IMR-90 (cell line): ENCODE results near the gene HMCN1. TPM values are rescaled to one million over a fixed set of nuclear protein-coding genes. Genes with fewer than 3 reads are reported as not detected.
A peak's percentile ranks its signal among the peaks of the same experiment; 100 is the strongest.

ENCODE experiments used
- ATAC-seq: fragments of 200-7000 bp; cut with Tn5 transposase; 2 replicates; pipeline ENCODE4 v1.9.1; 2020; ENCODE audit warnings: low read depth, mild to moderate bottlenecking, moderate library complexity
- BruUV-seq: library from RNA; stranded (reverse); fragments of 400-500 nt; replicated peaks from 2 replicates; lab custom pipeline; 2021; lab: Mats Ljungman, UMichigan
- CTCF ChIA-PET: fragments of 300-600 bp; formaldehyde crosslinking; extraction: SDS; loops from one replicate; lab custom pipeline; 2021; ENCODE audit warnings: antibody characterized with exemption; lab: Yijun Ruan, JAX
- POLR2A ChIA-PET: fragments of 300-600 bp; sonication (Branson Sonifier 250); formaldehyde crosslinking; loops from one replicate; lab custom pipeline; 2022; ENCODE audit warnings: antibody characterized with exemption; ENCODE audit not compliant: unreplicated experiment; lab: Charles Lee
- DNase-seq: peaks from one replicate; pipeline ENCODE4 v3.0.0; 2013
- H2AFZ ChIP-seq: replicated peaks from 2 replicates; pipeline ENCODE3; 2013; ENCODE audit warnings: low read length, mild to moderate bottlenecking; ENCODE audit not compliant: poor library complexity
- H2AK5ac ChIP-seq: 2 replicates; pipeline ENCODE4 v1.6.1; 2013; ENCODE audit warnings: low read depth, low read length, inconsistent platforms
- H2AK9ac ChIP-seq: replicated peaks from 2 replicates; pipeline ENCODE3; 2013; ENCODE audit warnings: mild to moderate bottlenecking, low read depth, low read length, moderate library complexity; ENCODE audit not compliant: poor library complexity
- H2BK120ac ChIP-seq: 2 replicates; pipeline ENCODE4 v1.6.1; 2013; ENCODE audit warnings: low read depth, low read length, inconsistent platforms
- H2BK15ac ChIP-seq: 3 replicates; pipeline ENCODE4 v1.6.1; 2013; ENCODE audit warnings: low read depth, low read length, inconsistent platforms
- H2BK20ac ChIP-seq: 2 replicates; pipeline ENCODE4 v1.6.1; 2013; ENCODE audit warnings: low read depth, mild to moderate bottlenecking, inconsistent platforms, low read length, moderate library complexity
- H2BK5ac ChIP-seq: 2 replicates; pipeline ENCODE4 v1.6.1; 2013; ENCODE audit warnings: mild to moderate bottlenecking, low read depth, low read length, inconsistent platforms; ENCODE audit not compliant: poor library complexity, severe bottlenecking
- H3K14ac ChIP-seq: replicated peaks from 2 replicates; pipeline ENCODE4 v1.6.1; 2013; ENCODE audit warnings: low read depth, low read length, inconsistent platforms
- H3K18ac ChIP-seq: 2 replicates; pipeline ENCODE4 v1.6.1; 2013; ENCODE audit warnings: low read depth, low read length, control low read depth
- H3K23ac ChIP-seq: 2 replicates; pipeline ENCODE4 v1.6.1; 2013; ENCODE audit warnings: low read depth, low read length, inconsistent platforms
- H3K27ac ChIP-seq: 2 replicates; pipeline ENCODE4 v1.5.1; 2013; ENCODE audit warnings: mild to moderate bottlenecking, control low read depth, low read length; ENCODE audit not compliant: insufficient read depth
- H3K27me3 ChIP-seq: 2 replicates; pipeline ENCODE4 v1.6.1; 2013; ENCODE audit warnings: low read length; ENCODE audit not compliant: control insufficient read depth, insufficient read depth
- H3K36me3 ChIP-seq: 2 replicates; pipeline ENCODE4 v1.6.1; 2013; ENCODE audit warnings: low read length, mixed read lengths; ENCODE audit not compliant: control insufficient read depth, insufficient read depth
- H3K4ac ChIP-seq: 2 replicates; pipeline ENCODE4 v1.6.1; 2013; ENCODE audit warnings: low read depth, low read length, inconsistent platforms
- H3K4me1 ChIP-seq: 2 replicates; pipeline ENCODE4 v1.6.1; 2013; ENCODE audit warnings: low read length, mixed read lengths; ENCODE audit not compliant: control insufficient read depth, insufficient read depth
- H3K4me2 ChIP-seq: 2 replicates; pipeline ENCODE4 v1.6.1; 2013; ENCODE audit warnings: low read depth, mild to moderate bottlenecking, control low read depth, low read length, moderate library complexity
- H3K4me3 ChIP-seq: 2 replicates; pipeline ENCODE4 v1.5.1; 2013; ENCODE audit warnings: low read depth, mild to moderate bottlenecking, control low read depth, low read length, moderate library complexity; ENCODE audit not compliant: insufficient read depth
- H3K56ac ChIP-seq: 2 replicates; pipeline ENCODE4 v1.6.1; 2013; ENCODE audit warnings: low read length, inconsistent platforms; ENCODE audit not compliant: insufficient read depth; ENCODE audit errors: extremely low read depth
- H3K79me1 ChIP-seq, 2 experiments: 2 replicates each; pipeline ENCODE4 v1.6.1; 2013; ENCODE audit warnings: low read length in 2 of 2, inconsistent platforms in 1 of 2, low read depth in 1 of 2
- H3K9ac ChIP-seq: 2 replicates; pipeline ENCODE4 v1.6.1; 2013; ENCODE audit warnings: low read depth, low read length, control low read depth
- H3K9me1 ChIP-seq: 2 replicates; pipeline ENCODE4 v1.6.1; 2013; ENCODE audit warnings: low read length, inconsistent platforms; ENCODE audit not compliant: insufficient read depth
- H3K9me3 ChIP-seq: 2 replicates; pipeline ENCODE4 v1.6.1; 2013; ENCODE audit warnings: low read length; ENCODE audit not compliant: control insufficient read depth, insufficient read depth
- H4K20me1 ChIP-seq: 2 replicates; pipeline ENCODE4 v1.6.1; 2013; ENCODE audit warnings: low read length, inconsistent platforms; ENCODE audit not compliant: insufficient read depth
- H4K5ac ChIP-seq: 2 replicates; pipeline ENCODE4 v1.6.1; 2013; ENCODE audit warnings: mild to moderate bottlenecking, low read depth, low read length, control low read depth
- H4K8ac ChIP-seq, 2 experiments: 2 replicates each; pipeline ENCODE4 v1.6.1; 2013; ENCODE audit warnings: low read depth in 2 of 2, low read length in 2 of 2, control low read depth in 1 of 2, inconsistent platforms in 1 of 2
- H4K91ac ChIP-seq: 2 replicates; pipeline ENCODE4 v1.6.1; 2013; ENCODE audit warnings: low read depth, low read length, inconsistent platforms; ENCODE audit not compliant: insufficient read depth
- BHLHE40 ChIP-seq: fragments of 150-350 bp; IDR thresholded peaks from 2 replicates; pipeline ENCODE4 v1.6.1; 2016; ENCODE audit warnings: mild to moderate bottlenecking, low read depth, low read length
- CEBPB ChIP-seq: IDR thresholded peaks from 2 replicates; pipeline ENCODE4 v1.6.1; 2012; ENCODE audit warnings: low read depth, low read length, improper control_type of control experiment
- CHD1 ChIP-seq: IDR thresholded peaks from 2 replicates; pipeline ENCODE4 v1.6.1; 2012; ENCODE audit warnings: low read depth, low read length, improper control_type of control experiment
- FOS ChIP-seq: fragments of 150-350 bp; IDR thresholded peaks from 2 replicates; pipeline ENCODE4 v1.6.1; 2016; ENCODE audit warnings: low read depth, low read length
- MAFK ChIP-seq: IDR thresholded peaks from 2 replicates; pipeline ENCODE4 v1.6.1; 2012; ENCODE audit warnings: low read depth, low read length, improper control_type of control experiment
- MAZ ChIP-seq: IDR thresholded peaks from 2 replicates; pipeline ENCODE4 v1.6.1; 2012; ENCODE audit warnings: low read depth, mild to moderate bottlenecking, low read length, improper control_type of control experiment, moderate library complexity, borderline replicate concordance
- MXI1 ChIP-seq: IDR thresholded peaks from 2 replicates; pipeline ENCODE4 v1.6.1; 2012; ENCODE audit warnings: low read depth, mild to moderate bottlenecking, low read length, moderate library complexity, borderline replicate concordance
- POLR2A ChIP-seq: IDR thresholded peaks from 2 replicates; pipeline ENCODE4 v1.6.1; 2012; ENCODE audit warnings: mild to moderate bottlenecking, low read depth, low read length
- RAD21 ChIP-seq: IDR thresholded peaks from 2 replicates; pipeline ENCODE4 v1.6.1; 2012; ENCODE audit warnings: low read length, improper control_type of control experiment
- RCOR1 ChIP-seq: IDR thresholded peaks from 2 replicates; pipeline ENCODE4 v1.6.1; 2012; ENCODE audit warnings: mild to moderate bottlenecking, low read length, improper control_type of control experiment; ENCODE audit not compliant: insufficient replicate concordance
- RFX5 ChIP-seq: IDR thresholded peaks from 2 replicates; pipeline ENCODE4 v1.8.0; 2012; ENCODE audit warnings: low read depth, mild to moderate bottlenecking, low read length, moderate library complexity
- SMC3 ChIP-seq: fragments of 150-350 bp; IDR thresholded peaks from 2 replicates; pipeline ENCODE4 v1.6.1; 2016; ENCODE audit warnings: low read depth, mild to moderate bottlenecking, antibody characterized with exemption, low read length, moderate library complexity
- WGBS, 2 experiments: methylation state at CpG; one replicate each; pipeline versions ENCODE4 v1.1.5 to v1.1.7; 2013; ENCODE audit warnings: missing lambda C conversion rate in 2 of 2; ENCODE audit not compliant: insufficient read length in 1 of 2; ENCODE audit errors: extremely low coverage in 2 of 2; 5-methylcytosine and 5-hydroxymethylcytosine counted together
- dilution Hi-C: fragments of 300-500 bp; cut with HindIII; formaldehyde crosslinking; loops from one replicate; pipeline ENCODE4 v1.14.3; 2018; ENCODE audit warnings: low sequenced_read_pairs; ENCODE audit not compliant: unreplicated experiment
- in situ Hi-C: fragments of 300-500 bp; cut with MboI; formaldehyde crosslinking; loops from 3 replicates; pipeline ENCODE4 v1.14.3; 2019; ENCODE audit warnings: low sequenced_read_pairs, inconsistent platforms, mixed read lengths
- intact Hi-C: fragments of 100-400 bp; cut with micrococcal nuclease; formaldehyde crosslinking; loops from 2 replicates; pipeline ENCODE4 v1.10.0; 2022
- polyA plus RNA-seq, 3 experiments: library from polyadenylated mRNA; depleted of rRNA; stranded (reverse); fragments of >200 nt; gene quantifications; 2 replicates each; pipeline ENCODE4 v1.2.3, GENCODE V29; 2012; ENCODE audit warnings: low replicate concordance in 1 of 3
- total RNA-seq: library from RNA; depleted of rRNA; stranded (reverse); fragments of >200 nt; gene quantifications from 2 replicates; pipeline ENCODE4 v1.2.3, GENCODE V29; 2012
- TF ChIP-seq, protein P1 (sequence below): fragments of 150-350 bp; IDR thresholded peaks from 2 replicates; pipeline ENCODE4 v1.6.1; 2017; ENCODE audit warnings: mild to moderate bottlenecking, antibody characterized with exemption, low read length, low read depth
- TF ChIP-seq, protein P2 (sequence below): conservative IDR thresholded peaks from 2 replicates; pipeline ENCODE4 v1.5.1; 2012; ENCODE audit warnings: mild to moderate bottlenecking, low read depth, low read length, improper control_type of control experiment

The HMCN1 gene
- total and polyA plus RNA-seq, 2 of the 4 experiments (the other 2 are of a cell fraction): 6.1 to 11.7 TPM

DNA sequence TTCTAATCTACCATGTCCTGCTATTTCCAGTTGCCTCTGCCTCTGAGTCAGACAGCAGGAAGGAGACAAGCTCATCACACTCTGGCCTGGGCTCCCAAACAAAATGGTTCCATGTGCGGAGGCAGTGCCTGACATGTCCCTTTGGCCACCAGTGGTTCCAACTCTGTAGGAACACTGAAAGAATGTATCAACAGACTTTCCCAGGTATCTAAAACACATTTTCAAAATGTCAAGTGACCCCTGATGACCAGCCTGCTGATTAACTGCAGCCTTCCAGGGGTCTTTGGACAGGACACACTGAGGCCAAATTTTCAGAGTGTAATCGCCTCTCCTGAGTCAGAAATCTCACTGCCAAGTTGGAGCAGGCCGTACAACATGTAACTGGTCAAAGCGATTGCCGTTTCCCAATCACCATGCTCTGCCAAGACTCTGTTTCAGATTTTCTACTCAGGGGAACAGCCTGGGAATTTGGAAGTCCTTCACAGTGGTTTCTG, 468.1 kb downstream of the HMCN1 start:
- no peaks in the 10 kb centered on the region for H4K20me1 ChIP-seq
- H2AFZ ChIP-seq: peak overlapping the region; percentile 40
- no peak overlapping the region for H3K27ac ChIP-seq
- no peaks in the 10 kb centered on the region for H3K36me3 ChIP-seq
- no peaks in the 10 kb centered on the region for H3K27me3 ChIP-seq
- H2AK9ac ChIP-seq: no peak overlapping the region
- H3K4me2 ChIP-seq: no peak overlapping the region
- no peak overlapping the region for H3K4me3 ChIP-seq
- H4K5ac ChIP-seq: no peak overlapping the region; the same call in 1 of the 2 replicates
- intact Hi-C loops: no loop called here
- H3K56ac ChIP-seq: no peak overlapping the region
- no peak overlapping the region for H3K9ac ChIP-seq
- H3K23ac ChIP-seq: no peak overlapping the region
- no peak overlapping the region for H3K4ac ChIP-seq
- in situ Hi-C loops: loop anchor here (10.0 kb wide), 1 partner anchor 478 kb away; no protein-coding TSS in a partner anchor
- H2BK120ac ChIP-seq: no peak overlapping the region; the same call in 1 of the 2 replicates
- H3K4me1 ChIP-seq: peaks cover 3% of the 10 kb centered on the region; the same call in 1 of the 2 replicates
- no peak overlapping the region for H2BK20ac ChIP-seq
- no peaks in the 10 kb centered on the region for H3K9me3 ChIP-seq
- H4K8ac ChIP-seq: 0 out of 4 replicates have a peak overlapping the region, but pooled peaks of 1 of the 2 experiments have one; percentile 4
- no TSS peak for BruUV-seq
- no peak overlapping the region for H2BK5ac ChIP-seq
- H3K79me1 ChIP-seq: no peaks in the 10 kb centered on the region
- ChIA-PET CTCF (interaction anchor here (1.3 kb wide), 1 partner anchor 10 kb away, joined by 3 read pairs; no protein-coding TSS in a partner anchor), POLR2A (no interaction called here)
- WGBS, 2 experiments: 53% methylated on average over 3 of the region's 5 CpGs; no CpG with 5 or more reads in 1 of the 2 experiments
- DNase-seq (no peak), ATAC-seq (no peak)
- no peaks in the 10 kb centered on the region for H3K9me1 ChIP-seq
- TF ChIP-seq CEBPB: no peak
- TF ChIP-seq RCOR1: no peak
- TF ChIP-seq SMC3: no peak
- TF ChIP-seq RFX5: no peak
- TF ChIP-seq BHLHE40: no peak
- TF ChIP-seq, protein P1, sequence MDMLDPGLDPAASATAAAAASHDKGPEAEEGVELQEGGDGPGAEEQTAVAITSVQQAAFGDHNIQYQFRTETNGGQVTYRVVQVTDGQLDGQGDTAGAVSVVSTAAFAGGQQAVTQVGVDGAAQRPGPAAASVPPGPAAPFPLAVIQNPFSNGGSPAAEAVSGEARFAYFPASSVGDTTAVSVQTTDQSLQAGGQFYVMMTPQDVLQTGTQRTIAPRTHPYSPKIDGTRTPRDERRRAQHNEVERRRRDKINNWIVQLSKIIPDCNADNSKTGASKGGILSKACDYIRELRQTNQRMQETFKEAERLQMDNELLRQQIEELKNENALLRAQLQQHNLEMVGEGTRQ: no peak
- no peak for TF ChIP-seq CHD1
- TF ChIP-seq RAD21: no peak
- TF ChIP-seq FOS: no peak
- no peak for TF ChIP-seq MAFK
- no peak for TF ChIP-seq POLR2A
- no peak for TF ChIP-seq MXI1
- TF ChIP-seq, protein P2, sequence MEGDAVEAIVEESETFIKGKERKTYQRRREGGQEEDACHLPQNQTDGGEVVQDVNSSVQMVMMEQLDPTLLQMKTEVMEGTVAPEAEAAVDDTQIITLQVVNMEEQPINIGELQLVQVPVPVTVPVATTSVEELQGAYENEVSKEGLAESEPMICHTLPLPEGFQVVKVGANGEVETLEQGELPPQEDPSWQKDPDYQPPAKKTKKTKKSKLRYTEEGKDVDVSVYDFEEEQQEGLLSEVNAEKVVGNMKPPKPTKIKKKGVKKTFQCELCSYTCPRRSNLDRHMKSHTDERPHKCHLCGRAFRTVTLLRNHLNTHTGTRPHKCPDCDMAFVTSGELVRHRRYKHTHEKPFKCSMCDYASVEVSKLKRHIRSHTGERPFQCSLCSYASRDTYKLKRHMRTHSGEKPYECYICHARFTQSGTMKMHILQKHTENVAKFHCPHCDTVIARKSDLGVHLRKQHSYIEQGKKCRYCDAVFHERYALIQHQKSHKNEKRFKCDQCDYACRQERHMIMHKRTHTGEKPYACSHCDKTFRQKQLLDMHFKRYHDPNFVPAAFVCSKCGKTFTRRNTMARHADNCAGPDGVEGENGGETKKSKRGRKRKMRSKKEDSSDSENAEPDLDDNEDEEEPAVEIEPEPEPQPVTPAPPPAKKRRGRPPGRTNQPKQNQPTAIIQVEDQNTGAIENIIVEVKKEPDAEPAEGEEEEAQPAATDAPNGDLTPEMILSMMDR: no peak
- no peak for TF ChIP-seq MAZ
- dilution Hi-C loops: no loop called here
- H2AK5ac ChIP-seq: 0 out of 2 replicates have a peak overlapping the region, but pooled peaks have one; percentile 15
- no peak overlapping the region; the same call in 1 of the 2 replicates for H3K14ac ChIP-seq
- H2BK15ac ChIP-seq: no peak overlapping the region
- H3K18ac ChIP-seq: no peak overlapping the region
- H4K91ac ChIP-seq: no peak overlapping the region
